NCI-H2029 treated with DMSO at 0.1 percent for 48 hours (cell line): Measurements from ENCODE around the gene STAB1.

ENCODE experiments used
- DNase-seq: peaks from one replicate; lab custom pipeline; 2025; lab: John Stamatoyannopoulos, UW

The STAB1 gene

DNA sequence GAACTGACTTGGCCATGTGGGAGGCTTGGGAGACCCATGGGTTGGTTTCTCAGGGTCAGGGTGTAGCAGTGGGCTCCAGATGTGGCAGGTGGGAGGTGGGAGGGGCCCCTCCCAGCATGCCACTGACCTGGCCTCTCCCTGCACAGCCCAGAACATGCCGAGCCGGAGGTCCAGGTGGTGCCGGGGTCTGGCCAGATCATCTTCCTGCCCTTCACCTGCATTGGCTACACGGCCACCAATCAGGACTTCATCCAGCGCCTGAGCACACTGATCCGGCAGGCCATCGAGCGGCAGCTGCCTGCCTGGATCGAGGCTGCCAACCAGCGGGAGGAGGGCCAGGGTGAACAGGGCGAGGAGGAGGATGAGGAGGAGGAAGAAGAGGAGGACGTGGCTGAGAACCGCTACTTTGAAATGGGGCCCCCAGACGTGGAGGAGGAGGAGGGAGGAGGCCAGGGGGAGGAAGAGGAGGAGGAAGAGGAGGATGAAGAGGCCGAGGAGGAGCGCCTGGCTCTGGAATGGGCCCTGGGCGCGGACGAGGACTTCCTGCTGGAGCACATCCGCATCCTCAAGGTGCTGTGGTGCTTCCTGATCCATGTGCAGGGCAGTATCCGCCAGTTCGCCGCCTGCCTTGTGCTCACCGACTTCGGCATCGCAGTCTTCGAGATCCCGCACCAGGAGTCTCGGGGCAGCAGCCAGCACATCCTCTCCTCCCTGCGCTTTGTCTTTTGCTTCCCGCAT, 7.9 kb upstream of the STAB1 start:
- DNase-seq, result no peak

DNA sequence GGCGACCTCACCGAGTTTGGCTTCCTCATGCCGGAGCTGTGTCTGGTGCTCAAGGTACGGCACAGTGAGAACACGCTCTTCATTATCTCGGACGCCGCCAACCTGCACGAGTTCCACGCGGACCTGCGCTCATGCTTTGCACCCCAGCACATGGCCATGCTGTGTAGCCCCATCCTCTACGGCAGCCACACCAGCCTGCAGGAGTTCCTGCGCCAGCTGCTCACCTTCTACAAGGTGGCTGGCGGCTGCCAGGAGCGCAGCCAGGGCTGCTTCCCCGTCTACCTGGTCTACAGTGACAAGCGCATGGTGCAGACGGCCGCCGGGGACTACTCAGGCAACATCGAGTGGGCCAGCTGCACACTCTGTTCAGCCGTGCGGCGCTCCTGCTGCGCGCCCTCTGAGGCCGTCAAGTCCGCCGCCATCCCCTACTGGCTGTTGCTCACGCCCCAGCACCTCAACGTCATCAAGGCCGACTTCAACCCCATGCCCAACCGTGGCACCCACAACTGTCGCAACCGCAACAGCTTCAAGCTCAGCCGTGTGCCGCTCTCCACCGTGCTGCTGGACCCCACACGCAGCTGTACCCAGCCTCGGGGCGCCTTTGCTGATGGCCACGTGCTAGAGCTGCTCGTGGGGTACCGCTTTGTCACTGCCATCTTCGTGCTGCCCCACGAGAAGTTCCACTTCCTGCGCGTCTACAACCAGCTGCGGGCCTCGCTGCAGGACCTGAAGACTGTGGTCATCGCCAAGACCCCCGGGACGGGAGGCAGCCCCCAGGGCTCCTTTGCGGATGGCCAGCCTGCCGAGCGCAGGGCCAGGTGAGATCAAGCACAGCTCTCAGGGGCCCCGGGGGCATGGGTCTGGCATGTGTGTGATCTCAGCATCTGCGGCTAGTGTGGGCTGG, 7.1 kb upstream of the STAB1 start:
- no peak for DNase-seq

- no peak for DNase-seq
Observed at GRCh38 chr3:52488746-52489145, 6.4 kb upstream of the STAB1 start.

- DNase-seq, result no peak
Observed at GRCh38 chr3:52489453-52489852, 5.7 kb upstream of the STAB1 start.

DNA sequence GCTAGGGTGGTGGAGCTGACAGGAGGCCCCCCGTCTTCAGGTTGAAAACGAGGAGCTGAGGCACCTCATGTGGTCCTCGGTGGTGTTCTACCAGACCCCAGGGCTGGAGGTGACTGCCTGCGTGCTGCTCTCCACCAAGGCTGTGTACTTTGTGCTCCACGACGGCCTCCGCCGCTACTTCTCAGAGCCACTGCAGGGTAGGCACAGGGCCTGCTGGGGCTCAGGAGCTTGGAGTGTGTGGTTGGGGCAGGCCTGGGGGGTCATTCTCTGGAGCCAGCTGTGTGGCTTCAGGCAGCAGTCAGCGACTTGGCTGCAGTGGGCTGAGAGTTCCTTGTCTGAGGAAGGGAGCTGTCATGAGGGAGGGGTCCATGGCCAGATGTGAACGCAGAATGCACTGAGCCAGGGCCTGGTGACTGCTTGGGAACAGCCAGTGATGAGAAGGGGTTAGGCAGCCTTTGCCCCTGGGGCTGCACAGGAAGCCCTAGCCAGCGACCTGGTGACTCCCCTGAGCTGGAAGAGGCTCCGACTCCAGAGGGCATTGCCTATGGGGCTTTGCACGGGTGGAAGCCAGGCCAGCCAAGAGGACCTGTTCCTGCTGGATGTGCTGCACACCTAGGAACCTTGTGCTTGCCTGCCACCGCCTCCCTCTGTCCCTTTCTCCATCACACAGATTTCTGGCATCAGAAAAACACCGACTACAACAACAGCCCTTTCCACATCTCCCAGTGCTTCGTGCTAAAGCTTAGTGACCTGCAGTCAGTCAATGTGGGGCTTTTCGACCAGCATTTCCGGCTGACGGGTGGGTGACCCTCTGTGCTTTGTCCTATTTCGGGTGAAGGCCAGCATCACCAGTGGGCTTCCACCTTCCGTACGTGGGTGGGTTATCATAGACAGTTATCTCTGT, 4.9 kb upstream of the STAB1 start:
- no peak for DNase-seq

- DNase-seq, result no peak
Observed at GRCh38 chr3:52490939-52491526, 4.1 kb upstream of the STAB1 start.

DNA sequence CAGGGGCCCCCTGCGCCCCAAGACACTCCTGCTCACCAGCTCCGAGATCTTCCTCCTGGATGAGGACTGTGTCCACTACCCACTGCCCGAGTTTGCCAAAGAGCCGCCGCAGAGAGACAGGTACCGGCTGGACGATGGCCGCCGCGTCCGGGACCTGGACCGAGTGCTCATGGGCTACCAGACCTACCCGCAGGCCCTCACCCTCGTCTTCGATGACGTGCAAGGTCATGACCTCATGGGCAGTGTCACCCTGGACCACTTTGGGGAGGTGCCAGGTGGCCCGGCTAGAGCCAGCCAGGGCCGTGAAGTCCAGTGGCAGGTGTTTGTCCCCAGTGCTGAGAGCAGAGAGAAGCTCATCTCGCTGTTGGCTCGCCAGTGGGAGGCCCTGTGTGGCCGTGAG, 3.1 kb upstream of the STAB1 start:
- DNase-seq, result no peak

DNA sequence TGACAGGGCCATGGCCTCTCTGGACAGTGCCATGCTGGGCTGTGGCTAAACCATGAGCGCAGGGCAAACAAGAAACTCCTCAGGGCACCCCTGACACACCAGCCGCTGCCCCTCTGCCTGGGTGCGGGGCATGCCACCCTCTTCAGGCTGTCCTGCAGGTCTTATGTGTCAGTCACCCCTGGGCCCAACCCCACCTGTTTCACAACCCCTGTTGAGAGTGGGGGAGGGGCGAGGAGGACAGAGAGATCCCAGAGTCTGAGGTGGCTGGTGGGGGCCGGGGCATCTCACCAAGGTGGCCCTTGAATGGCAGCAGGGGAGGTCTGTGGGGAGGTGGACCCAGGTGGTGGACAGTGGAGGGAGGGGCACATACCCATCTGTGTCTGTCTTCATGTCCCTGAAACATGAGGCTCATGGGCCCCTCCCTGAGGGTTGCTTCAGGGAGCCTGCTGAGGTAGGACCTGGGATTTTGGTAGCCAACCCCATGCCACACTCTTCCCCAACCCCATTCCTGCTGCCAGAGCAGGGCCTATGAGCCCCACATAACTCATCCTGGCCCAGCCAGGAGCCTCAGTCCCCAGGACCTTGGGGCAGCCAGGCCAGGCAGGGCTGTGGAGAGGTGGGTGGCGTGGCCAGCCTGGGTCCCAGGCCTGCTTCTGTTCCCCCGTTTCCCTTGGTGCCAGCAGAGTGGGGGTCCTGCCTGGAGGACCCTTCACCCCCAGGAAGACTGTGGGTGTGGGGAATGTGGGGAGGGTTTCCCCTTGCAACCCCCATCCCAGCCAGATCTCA, 1.7 kb upstream of the STAB1 start:
- no peak for DNase-seq

DNA sequence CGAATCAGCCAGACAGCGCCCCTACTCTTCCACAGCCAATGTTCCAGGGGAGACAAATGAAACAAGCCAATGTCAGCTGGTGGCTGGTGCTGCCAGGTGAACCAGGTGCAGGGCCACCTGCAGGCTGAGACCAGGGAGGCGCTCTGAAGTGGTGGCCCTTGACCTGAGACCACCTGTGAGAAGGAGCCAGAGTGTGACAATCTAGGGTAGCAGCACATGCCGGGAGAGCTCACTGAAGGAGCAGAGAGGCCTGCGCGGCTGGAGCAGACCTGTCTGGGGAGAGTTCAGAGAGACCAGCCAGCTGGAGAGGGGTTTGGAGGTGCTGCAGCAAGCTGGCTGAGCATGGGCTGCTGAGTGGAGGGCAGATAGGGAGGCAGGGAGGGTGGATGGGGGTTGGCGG, 693 bp upstream of the STAB1 start:
- DNase-seq, result no peak

DNA sequence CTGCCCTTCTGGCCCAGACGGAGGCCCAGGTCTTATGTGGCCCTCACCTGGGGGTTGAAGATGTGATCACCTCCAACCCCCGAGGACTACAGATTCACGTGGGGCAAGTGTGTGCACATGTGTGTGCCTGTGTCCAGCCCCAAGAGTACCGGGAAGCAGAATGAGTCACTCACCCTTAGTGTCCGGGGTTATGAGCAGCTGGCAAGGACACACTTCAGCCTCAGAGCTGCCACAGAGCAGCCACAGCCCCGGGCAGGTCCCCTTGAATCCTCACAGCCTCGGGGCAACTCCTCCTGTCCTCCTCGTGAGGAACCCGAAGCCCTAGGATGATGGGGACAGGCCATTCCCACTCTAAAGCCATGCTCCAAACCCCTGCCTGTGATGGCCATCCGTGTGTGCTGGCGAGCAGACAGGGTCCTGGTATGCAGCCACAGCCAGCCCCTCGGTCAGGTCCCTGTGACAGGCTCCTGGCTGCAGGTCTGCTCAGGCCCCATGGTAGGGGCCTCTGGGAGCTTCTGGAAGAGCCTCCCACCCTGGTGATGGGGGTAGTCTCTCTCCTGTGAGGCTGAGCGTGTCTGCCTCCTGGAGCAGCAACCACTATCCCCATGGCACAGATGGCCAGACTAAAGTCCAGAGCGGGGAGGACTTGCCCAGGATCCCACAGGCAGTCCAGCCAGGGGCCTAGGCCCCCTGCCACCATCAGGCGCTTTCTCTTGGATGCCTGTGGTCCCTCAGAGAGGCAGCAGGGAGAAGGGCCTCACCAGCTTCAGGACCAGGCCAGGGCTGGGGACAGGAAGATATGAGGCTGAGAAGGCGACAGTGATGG, 852 bp downstream of the STAB1 start:
- DNase-seq, result no peak

DNA sequence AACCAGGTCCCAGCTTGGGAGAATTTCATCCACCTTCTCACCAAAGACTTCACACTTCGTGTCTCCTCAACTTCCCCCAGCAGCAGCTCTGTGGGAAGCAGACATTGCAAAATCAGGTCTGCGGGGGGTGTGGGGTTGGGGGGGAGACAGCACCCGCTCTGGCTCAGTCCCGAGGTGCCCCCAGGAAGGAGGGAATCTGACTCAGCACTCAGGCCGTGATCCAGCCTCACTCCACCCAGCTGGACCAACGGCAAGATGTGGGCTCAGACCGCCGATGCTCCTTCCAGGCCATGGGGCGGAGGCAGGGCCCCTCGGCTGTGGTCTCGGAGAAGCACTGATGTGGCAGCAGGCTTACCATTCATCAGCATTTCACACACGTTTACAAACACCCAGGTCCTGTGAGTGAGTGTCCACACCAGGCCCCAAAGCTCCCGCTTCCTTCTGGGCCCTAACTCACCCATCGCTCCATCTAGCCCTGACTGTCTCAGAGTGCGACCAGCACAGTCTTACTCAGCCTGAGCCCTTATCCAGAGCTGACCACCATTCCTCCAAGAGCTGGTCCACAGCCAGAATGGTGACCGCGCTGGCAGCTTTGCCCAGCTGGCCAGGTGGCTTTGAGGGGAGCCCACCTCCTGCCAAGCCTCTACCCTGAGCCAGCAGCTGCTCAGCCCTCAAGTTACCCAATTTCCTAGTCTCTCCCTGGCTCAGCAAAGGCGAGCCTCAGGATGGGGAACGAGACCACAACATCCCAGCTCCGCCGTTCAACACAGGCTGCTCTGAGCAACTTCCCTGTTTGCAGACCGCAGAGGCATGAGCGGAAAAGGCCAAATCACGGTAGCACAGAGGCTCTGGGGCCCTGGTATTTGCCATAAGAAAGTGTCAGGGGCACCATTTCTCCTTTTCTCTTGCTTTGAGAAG, 3.3 kb downstream of the STAB1 start:
- DNase-seq, result no peak

DNA sequence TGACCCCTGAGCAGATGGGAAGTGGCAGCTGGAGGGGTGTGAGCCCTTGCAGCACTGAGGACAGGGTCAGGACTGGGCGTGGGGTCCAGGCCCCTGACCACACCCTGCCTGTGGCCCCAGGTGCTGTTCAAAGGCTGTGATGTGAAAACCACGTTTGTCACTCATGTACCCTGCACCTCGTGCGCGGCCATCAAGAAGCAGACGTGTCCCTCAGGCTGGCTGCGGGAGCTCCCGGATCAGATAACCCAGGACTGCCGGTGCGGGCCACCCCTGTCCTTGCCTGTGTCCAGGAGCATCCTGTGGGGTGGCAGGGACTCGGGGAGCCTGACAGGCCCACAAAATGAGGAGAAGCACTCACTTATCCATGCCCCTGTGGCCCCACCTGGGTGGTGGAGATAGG, 5.9 kb downstream of the STAB1 start:
- DNase-seq, result no peak

DNA sequence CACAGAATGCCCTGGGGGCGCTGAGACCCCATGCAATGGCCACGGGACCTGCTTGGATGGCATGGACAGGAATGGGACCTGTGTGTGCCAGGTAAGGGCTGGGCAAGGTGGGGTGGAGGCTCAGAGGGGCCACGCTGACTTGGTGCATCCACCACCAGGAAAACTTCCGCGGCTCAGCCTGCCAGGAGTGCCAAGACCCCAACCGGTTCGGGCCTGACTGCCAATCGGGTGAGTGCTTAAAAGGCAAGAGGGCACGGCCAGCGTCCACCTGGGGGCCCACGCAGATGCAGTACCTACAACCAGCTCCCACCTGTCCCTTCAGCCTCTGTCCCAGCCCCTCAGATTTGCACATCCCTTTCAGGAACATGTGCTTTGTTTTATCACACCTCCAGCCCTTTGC, 6.9 kb downstream of the STAB1 start:
- no peak for DNase-seq

- DNase-seq, result no peak
Observed at GRCh38 chr3:52502808-52503350, 7.7 kb downstream of the STAB1 start.

GRCh38 chr3:52503788-52504424, 8.8 kb downstream of the STAB1 start:
- no peak for DNase-seq

DNA sequence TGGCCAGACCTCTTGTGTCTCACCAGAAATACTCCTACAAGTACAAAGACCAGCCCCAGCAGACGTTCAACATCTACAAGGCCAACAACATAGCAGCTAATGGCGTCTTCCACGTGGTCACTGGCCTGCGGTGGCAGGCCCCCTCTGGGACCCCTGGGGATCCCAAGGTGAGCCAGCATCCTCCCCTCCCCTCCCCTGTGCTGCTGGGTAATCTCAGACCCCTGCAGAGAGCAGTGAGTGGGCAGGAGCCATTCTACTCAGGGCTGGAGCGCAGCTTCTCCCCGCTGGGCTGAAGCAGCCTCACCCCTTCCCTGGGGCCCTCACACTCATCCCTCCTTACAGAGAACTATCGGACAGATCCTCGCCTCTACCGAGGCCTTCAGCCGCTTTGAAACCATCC, 9.8 kb downstream of the STAB1 start:
- DNase-seq, result no peak

DNA sequence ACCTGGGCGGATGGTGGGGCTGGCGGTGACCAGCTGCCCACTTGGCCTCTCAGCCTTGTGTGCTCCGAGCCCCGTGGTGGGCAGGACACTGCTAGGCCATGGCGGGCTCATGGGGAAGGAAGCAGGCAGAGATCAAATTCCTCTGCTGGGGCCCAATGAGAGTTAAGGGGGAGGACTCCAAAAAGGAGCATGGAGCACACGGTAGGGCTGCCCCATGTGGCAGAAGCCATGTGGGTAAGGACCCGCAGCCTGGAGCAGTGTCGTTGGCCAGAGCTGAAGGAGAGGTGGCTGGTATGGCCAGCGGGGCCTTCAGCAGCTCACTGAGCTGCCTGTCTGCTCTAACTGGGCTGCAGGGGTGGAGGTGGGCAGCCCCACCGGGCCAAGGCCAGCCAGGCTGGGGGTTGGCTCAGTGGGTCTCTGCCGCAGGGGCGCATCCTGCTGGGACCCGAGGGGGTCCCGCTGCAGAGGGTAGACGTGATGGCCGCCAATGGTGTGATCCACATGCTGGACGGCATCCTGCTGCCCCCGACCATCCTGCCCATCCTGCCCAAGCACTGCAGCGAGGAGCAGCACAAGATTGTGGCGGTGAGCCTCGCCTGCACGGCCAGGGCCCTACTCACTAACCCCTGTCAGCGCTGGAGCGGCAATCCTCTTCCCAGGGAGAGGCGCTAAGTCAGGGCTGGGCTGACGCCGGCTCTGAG, 11.3 kb downstream of the STAB1 start:
- DNase-seq, result no peak

GRCh38 chr3:52507359-52507758, 12.2 kb downstream of the STAB1 start:
- DNase-seq, result no peak
